HepG2 (cell line): ENCODE results near the gene DIS3L2. TPM values are rescaled to one million over a fixed set of nuclear protein-coding genes. Genes with fewer than 3 reads are reported as not detected.

ENCODE experiments used
- ATAC-seq: fragments of 200-7000 bp; cut with Tn5 transposase; 3 replicates; pipeline ENCODE4 v1.9.1; 2020; ENCODE audit warnings: mild to moderate bottlenecking, moderate library complexity
- BruUV-seq: library from RNA; stranded (reverse); fragments of 400-500 nt; replicated peaks from 2 replicates; lab custom pipeline; 2021; lab: Mats Ljungman, UMichigan
- CTCF ChIA-PET: fragments of 300-600 bp; formaldehyde crosslinking; extraction: SDS; loops from one replicate; lab custom pipeline; 2021; ENCODE audit warnings: low total read pairs, inconsistent platforms, low intra/inter-chr PET ratio; lab: Yijun Ruan, JAX
- POLR2A ChIA-PET: fragments of 350-600 bp; sonication (Branson Sonifier 250); formaldehyde crosslinking; loops from one replicate; lab custom pipeline; 2020; ENCODE audit warnings: antibody characterized with exemption, inconsistent platforms; lab: Yijun Ruan, JAX
- DNase-seq: peaks from one replicate; pipeline ENCODE4 v3.0.0-alpha.2; 2015; ENCODE audit warnings: low spot score
- FAIRE-seq: peaks from 3 replicates; lab custom pipeline; 2011; peaks lifted over from hg19 to GRCh38; lab: Jason Lieb, UNC
- H2AFZ ChIP-seq: one replicate; pipeline ENCODE4 v1.6.1; 2011; ENCODE audit warnings: low read length, inconsistent platforms
- H3K27ac ChIP-seq: fragments of 300-600 bp; 3 replicates; pipeline ENCODE4 v1.8.0; 2011; ENCODE audit warnings: mixed run types, mild to moderate bottlenecking, mixed read lengths, low read length, inconsistent platforms; ENCODE audit not compliant: insufficient read depth; ENCODE audit errors: extremely low read length
- H3K27me3 ChIP-seq, 2 experiments: fragments of 200-600 bp in 1 of 2; 2 replicates in 1 of 2; 3 replicates in 1 of 2; pipeline versions ENCODE4 v1.6.0 to v1.8.0; 2011; ENCODE audit warnings: low read length in 2 of 2, mild to moderate bottlenecking in 2 of 2, moderate library complexity in 2 of 2, inconsistent platforms in 1 of 2; ENCODE audit not compliant: insufficient read depth in 2 of 2, control insufficient read depth in 1 of 2
- H3K36me3 ChIP-seq, 2 experiments: fragments of 200-600 bp in 1 of 2; replicated peaks in 1 of 2; 2 replicates in 1 of 2; 3 replicates in 1 of 2; pipeline versions ENCODE4 v1.5.1 to v1.8.0; 2011; ENCODE audit warnings: low read length in 2 of 2, inconsistent platforms in 1 of 2; ENCODE audit not compliant: insufficient read depth in 2 of 2, control insufficient read depth in 1 of 2
- H3K4me1 ChIP-seq: 2 replicates; pipeline ENCODE4 v1.5.1; 2012; ENCODE audit warnings: low read length, inconsistent platforms; ENCODE audit not compliant: insufficient read depth
- H3K4me2 ChIP-seq: 2 replicates; pipeline ENCODE4 v1.6.0; 2011; ENCODE audit warnings: low read depth, low read length, inconsistent platforms
- H3K4me3 ChIP-seq, 3 experiments: fragments of 200-600 bp in 1 of 3; sonication (generic), shearing (Covaris generic) in 1 of 3; replicated peaks in 1 of 3; 2 replicates each; pipeline ENCODE4 v1.5.1; 2011 to 2016; ENCODE audit warnings: low read length in 3 of 3, inconsistent platforms in 2 of 3, low read depth in 2 of 3, mild to moderate bottlenecking in 2 of 3, control low read depth in 1 of 3, mixed read lengths in 1 of 3; ENCODE audit not compliant: insufficient read depth in 1 of 3
- H3K79me2 ChIP-seq: one replicate; pipeline ENCODE4 v1.6.1; 2011; ENCODE audit warnings: low read length, inconsistent platforms; ENCODE audit not compliant: insufficient read depth
- H3K9ac ChIP-seq: 2 replicates; pipeline ENCODE4 v1.6.0; 2011; ENCODE audit warnings: mild to moderate bottlenecking, low read depth, low read length, inconsistent platforms; ENCODE audit not compliant: insufficient read depth
- H3K9me3 ChIP-seq: 2 replicates; pipeline ENCODE4 v1.5.1; 2012; ENCODE audit warnings: mild to moderate bottlenecking, low read length
- H4K20me1 ChIP-seq: 2 replicates; pipeline ENCODE4 v1.6.0; 2011; ENCODE audit warnings: inconsistent platforms, mild to moderate bottlenecking, low read length, moderate library complexity; ENCODE audit not compliant: insufficient read depth
- ARID5B ChIP-seq: IDR thresholded peaks from 2 replicates; pipeline ENCODE4 v1.4.0; 2020; ENCODE audit warnings: mild to moderate bottlenecking, missing genetic modification reagents
- ASH2L ChIP-seq: fragments of 300-600, 200-600 bp; sonication (generic); IDR thresholded peaks from 2 replicates; pipeline ENCODE4 v1.7.0; 2017; ENCODE audit warnings: low read depth, mild to moderate bottlenecking, moderate library complexity, mixed read lengths, low read length; ENCODE audit not compliant: insufficient read length
- MAZ ChIP-seq, 2 experiments: sonication (generic) in 1 of 2; formaldehyde crosslinking in 1 of 2; IDR thresholded peaks; 2 replicates each; pipeline versions ENCODE4 v1.5.0 to v1.6.1; 2012 to 2020; ENCODE audit warnings: low read depth in 2 of 2, mild to moderate bottlenecking in 2 of 2, borderline replicate concordance in 1 of 2, improper control_type of control experiment in 1 of 2, low read length in 1 of 2, missing genetic modification reagents in 1 of 2, moderate library complexity in 1 of 2
- YY1 ChIP-seq: IDR thresholded peaks from 2 replicates; pipeline ENCODE4 v1.6.1; 2011; ENCODE audit warnings: low read length, low read depth, moderate library complexity, mild to moderate bottlenecking; ENCODE audit not compliant: insufficient read depth, insufficient replicate concordance
- ZNF281 ChIP-seq: sonication (generic); formaldehyde crosslinking; IDR thresholded peaks from 2 replicates; pipeline ENCODE4 v1.4.0; 2020; ENCODE audit warnings: missing genetic modification reagents, borderline replicate concordance
- ZNF839 ChIP-seq: sonication (generic); formaldehyde crosslinking; IDR thresholded peaks from 2 replicates; pipeline ENCODE4 v1.4.0; 2020; ENCODE audit warnings: missing genetic modification reagents, mild to moderate bottlenecking, borderline replicate concordance
- WGBS: methylation state at CpG from one replicate; pipeline ENCODE4 v1.1.6; 2017; ENCODE audit warnings: low lambda C conversion rate; 5-methylcytosine and 5-hydroxymethylcytosine counted together
- in situ Hi-C: cut with HindIII; loops from 2 replicates; pipeline ENCODE4 v1.10.0; 2017; ENCODE audit warnings: low pct_unique_long_range_greater_than_20kb; ENCODE audit not compliant: extremely low pct_ligation_motif_present
- intact Hi-C: fragments of 100-400 bp; cut with micrococcal nuclease; formaldehyde crosslinking; loops from one replicate; pipeline ENCODE4 v1.10.0; 2022; ENCODE audit not compliant: unreplicated experiment
- polyA plus RNA-seq, 8 experiments: library from polyadenylated mRNA; depleted of rRNA in 3 of 8; stranded (reverse) in 7 of 8; unstranded in 1 of 8; fragments of >200 nt; fragmentation: Illumina TruSeq in 4 of 8; extraction: Trizol in 4 of 8; gene quantifications; 2 replicates each; pipeline versions ENCODE4 v1.2.1 to v1.2.3, GENCODE V29; 2011 to 2016; ENCODE audit warnings: low read depth in 4 of 8, missing spikeins in 1 of 8, mixed read lengths in 1 of 8; ENCODE audit not compliant: insufficient read depth in 1 of 8
- total RNA-seq, 5 experiments: library from RNA; depleted of rRNA; stranded (reverse); fragments of >200 nt; fragmentation: Illumina TruSeq; extraction: Trizol; gene quantifications; 2 replicates each; pipeline ENCODE4 v1.2.3, GENCODE V29; 2016; ENCODE audit warnings: low read depth in 1 of 5

DIS3L2 gene
- total and polyA plus RNA-seq, 2 of the 13 experiments (the other 11 are each of a cell fraction or from before 2014, with no cell fraction given) = 7.0 to 23.9 TPM

GRCh38 chr2:232328516-232329460, 367.3 kb downstream of the DIS3L2 start:
- H3K79me2 ChIP-seq = no peaks in the 10 kb centered on the region
- 95% methylated on average over 14 of the region's 14 CpGs for WGBS

GRCh38 chr2:232329716-232330067, 368.2 kb downstream of the DIS3L2 start:
- no peak overlapping the region for H3K4me3 ChIP-seq
- no peaks in the 10 kb centered on the region for H3K9me3 ChIP-seq
- H3K27me3 ChIP-seq = no peaks in the 10 kb centered on the region
- ATAC-seq = no peak
- H3K9ac ChIP-seq = no peak overlapping the region
- no TSS peak for BruUV-seq
- no peak overlapping the region for H3K27ac ChIP-seq
- H3K4me2 ChIP-seq = no peak overlapping the region
- H3K36me3 ChIP-seq = no peaks in the 10 kb centered on the region
- in situ Hi-C loops = loop anchor here (5.0 to 10.0 kb wide), 2 partner anchors 195 to 422 kb away; no protein-coding TSS in a partner anchor
- DNase-seq = no peak
- no peak overlapping the region for H2AFZ ChIP-seq
- CTCF ChIA-PET = no interaction called here
- POLR2A ChIA-PET = no interaction called here
- intact Hi-C loops = loop anchor here (5.0 kb wide), 1 partner anchor 187 kb away; no protein-coding TSS in a partner anchor
- peaks cover 17% of the 10 kb centered on the region for H3K4me1 ChIP-seq
- FAIRE-seq = no peak
- H3K79me2 ChIP-seq = no peaks in the 10 kb centered on the region
- 100% methylated on average over 3 of the region's 15 CpGs for WGBS
- peaks cover 9% of the 10 kb centered on the region; the same call in 1 of the 2 replicates for H4K20me1 ChIP-seq
- TF ChIP-seq YY1 (no peak), ARID5B (CRISPR knock-in tag) (no peak), ZNF839 (CRISPR knock-in tag) (no peak), ASH2L (no peak), ZNF281 (no peak)

More at GRCh38 chr2:232328516-232329460, 367.3 kb downstream of the DIS3L2 start:
- in situ Hi-C loops = loop anchor here (5.0 to 10.0 kb wide), 2 partner anchors 194 to 421 kb away; no protein-coding TSS in a partner anchor
- no peak overlapping the region for H3K9ac ChIP-seq
- FAIRE-seq = no peak
- intact Hi-C loops = loop anchor here (5.0 kb wide), 1 partner anchor 186 kb away; no protein-coding TSS in a partner anchor
- no peaks in the 10 kb centered on the region for H3K36me3 ChIP-seq
- no peak for DNase-seq
- ATAC-seq = no peak
- H3K27me3 ChIP-seq = no peaks in the 10 kb centered on the region
- TF ChIP-seq MAZ (IDR thresholded peaks at IDR 0.05; ENCODE audit: borderline replicate concordance, low read depth, low read length) (no peak), MAZ (CRISPR knock-in tag; IDR thresholded peaks at IDR 0.05; ENCODE audit: low read depth) (no peak)
- peaks cover 17% of the 10 kb centered on the region for H3K4me1 ChIP-seq
- POLR2A ChIA-PET = no interaction called here
- H3K4me3 ChIP-seq = no peak overlapping the region
- BruUV-seq = no TSS peak
- no peak overlapping the region for H3K27ac ChIP-seq
- peaks cover 9% of the 10 kb centered on the region; the same call in 1 of the 2 replicates for H4K20me1 ChIP-seq
- CTCF ChIA-PET = interaction anchor here (1.9 kb wide), 1 partner anchor 423 kb away, joined by 13 read pairs; no protein-coding TSS in a partner anchor
- no peak overlapping the region for H3K4me2 ChIP-seq
- H3K9me3 ChIP-seq = no peaks in the 10 kb centered on the region
- no peak overlapping the region for H2AFZ ChIP-seq
